ENCODE data around the gene WBP2.

Gene WBP2

GRCh38 chr17:75847614-75848522 is 7.3 kb downstream of the WBP2 start:
- no peak for DNase-seq (ENCODE audit: low spot score)
- TF ChIP-seq CTCF (IDR thresholded peaks at IDR 0.05; ENCODE audit: extremely low read depth, missing control alignments): no peak

GRCh38 chr17:75846692-75847613 is 8.2 kb downstream of the WBP2 start:
- TF ChIP-seq CTCF (IDR thresholded peaks at IDR 0.05; ENCODE audit: extremely low read depth, missing control alignments): no peak
- no peak for DNase-seq (ENCODE audit: low spot score)

- TF ChIP-seq CTCF (IDR thresholded peaks at IDR 0.05; ENCODE audit: extremely low read depth, missing control alignments): no peak
Observed at GRCh38 chr17:75845933-75846691, 9.0 kb downstream of the WBP2 start.

GRCh38 chr17:75845058-75845711 is 9.9 kb downstream of the WBP2 start:
- peak; percentile 76 for TF ChIP-seq CTCF (IDR thresholded peaks at IDR 0.05; ENCODE audit: extremely low read depth, missing control alignments)
- peak; percentile 90 for DNase-seq (ENCODE audit: low spot score)

More at GRCh38 chr17:75845933-75846691, 9.0 kb downstream of the WBP2 start:
- no peak for DNase-seq (ENCODE audit: low spot score)

GRCh38 chr17:75844530-75845057 is 10.5 kb downstream of the WBP2 start:
- peak; percentile 41 for DNase-seq (ENCODE audit: low spot score)
- TF ChIP-seq CTCF (IDR thresholded peaks at IDR 0.05; ENCODE audit: extremely low read depth, missing control alignments): no peak
